H1 (cell line): ENCODE results near the gene ARFGEF3. TPM values are rescaled to one million over a fixed set of nuclear protein-coding genes. Genes with fewer than 3 reads are reported as not detected.

Source experiments
- CTCF ChIA-PET: fragments of 300-600 bp; sonication (Branson Sonifier 250); formaldehyde crosslinking; loops from one replicate; lab custom pipeline; 2021; ENCODE audit not compliant: partially characterized antibody; lab: Charles Lee
- POLR2A ChIA-PET: fragments of 300-600 bp; sonication (Branson Sonifier 250); formaldehyde crosslinking; loops from one replicate; lab custom pipeline; 2021; ENCODE audit warnings: inconsistent platforms; ENCODE audit not compliant: partially characterized antibody; lab: Charles Lee
- DNase-seq, 2 experiments: peaks; one replicate each; pipeline versions ENCODE4 v3.0.0 to v3.0.0-alpha.2; 2010 to 2022; ENCODE audit warnings: low spot score in 2 of 2, low read depth in 1 of 2, mixed read lengths in 1 of 2
- FAIRE-seq: peaks from 2 replicates; lab custom pipeline; 2011; peaks lifted over from hg19 to GRCh38; lab: Jason Lieb, UNC
- H2AFZ ChIP-seq: 2 replicates; pipeline ENCODE4 v1.8.1; 2012; ENCODE audit warnings: low read length, inconsistent platforms
- H2AK5ac ChIP-seq: 2 replicates; pipeline ENCODE4 v1.6.1; 2013; ENCODE audit warnings: low read depth, low read length
- H2BK120ac ChIP-seq: replicated peaks from 2 replicates; pipeline ENCODE3; 2013; ENCODE audit warnings: low read depth, low read length, inconsistent platforms
- H2BK12ac ChIP-seq: 2 replicates; pipeline ENCODE4 v1.6.1; 2013; ENCODE audit warnings: low read depth, low read length
- H2BK15ac ChIP-seq: 2 replicates; pipeline ENCODE4 v1.6.1; 2013; ENCODE audit warnings: low read length
- H2BK20ac ChIP-seq: 2 replicates; pipeline ENCODE4 v1.6.1; 2013; ENCODE audit warnings: low read length
- H2BK5ac ChIP-seq: 2 replicates; pipeline ENCODE4 v1.6.1; 2013; ENCODE audit warnings: low read depth, low read length
- H3K14ac ChIP-seq: 2 replicates; pipeline ENCODE4 v1.6.1; 2013; ENCODE audit warnings: inconsistent platforms; ENCODE audit not compliant: insufficient read length
- H3K18ac ChIP-seq: 2 replicates; pipeline ENCODE4 v1.6.1; 2013; ENCODE audit warnings: low read length; ENCODE audit errors: extremely low read depth
- H3K23ac ChIP-seq: 2 replicates; pipeline ENCODE4 v1.6.1; 2013; ENCODE audit warnings: inconsistent platforms; ENCODE audit not compliant: insufficient read length
- H3K23me2 ChIP-seq: 2 replicates; pipeline ENCODE4 v1.6.1; 2013; ENCODE audit warnings: low read depth, low read length
- H3K27ac ChIP-seq: 2 replicates; pipeline ENCODE4 v1.6.1; 2011; ENCODE audit warnings: low read depth, low read length, inconsistent platforms
- H3K27me3 ChIP-seq, 4 experiments: replicated peaks in 1 of 4; 1 replicate in 1 of 4; 2 replicates in 3 of 4; pipeline versions ENCODE4 v1.6.1 to v1.8.1; 2011 to 2013; ENCODE audit warnings: low read length in 3 of 4, mild to moderate bottlenecking in 3 of 4, inconsistent platforms in 2 of 4, mixed read lengths in 2 of 4, moderate library complexity in 1 of 4; ENCODE audit not compliant: control insufficient read depth in 3 of 4, insufficient read depth in 3 of 4; ENCODE audit errors: extremely low read depth in 1 of 4
- H3K36me3 ChIP-seq, 4 experiments: 2 replicates each; pipeline versions ENCODE4 v1.6.1 to v1.8.1; 2011 to 2013; ENCODE audit warnings: mild to moderate bottlenecking in 4 of 4, low read length in 3 of 4, moderate library complexity in 2 of 4, control low read depth in 1 of 4, inconsistent platforms in 1 of 4; ENCODE audit not compliant: insufficient read depth in 4 of 4, control insufficient read depth in 2 of 4
- H3K4ac ChIP-seq: replicated peaks from 2 replicates; pipeline ENCODE3; 2013; ENCODE audit warnings: low read length, low read depth, mixed read lengths, inconsistent platforms; ENCODE audit not compliant: insufficient read length
- H3K4me1 ChIP-seq, 4 experiments: replicated peaks in 1 of 4; 1 replicate in 1 of 4; 2 replicates in 3 of 4; pipeline versions ENCODE4 v1.6.1 to v1.8.1; 2011 to 2013; ENCODE audit warnings: low read length in 3 of 4, inconsistent platforms in 2 of 4, mixed read lengths in 1 of 4; ENCODE audit not compliant: insufficient read depth in 4 of 4, control insufficient read depth in 3 of 4
- H3K4me2 ChIP-seq, 2 experiments: 2 replicates each; pipeline versions ENCODE4 v1.6.1 to v1.8.1; 2011 to 2013; ENCODE audit warnings: low read depth in 2 of 2, low read length in 2 of 2, control low read depth in 1 of 2, inconsistent platforms in 1 of 2, mild to moderate bottlenecking in 1 of 2; ENCODE audit not compliant: insufficient read depth in 1 of 2
- H3K4me3 ChIP-seq, 4 experiments: fragments of 200-600, 300-600 bp in 1 of 4; sonication (generic), shearing (Covaris generic), sonication (Bioruptor Twin) in 1 of 4; 2 replicates each; pipeline versions ENCODE4 v1.5.1 to v1.8.1; 2011 to 2016; ENCODE audit warnings: low read length in 4 of 4, low read depth in 3 of 4, control low read depth in 2 of 4, inconsistent platforms in 2 of 4, mild to moderate bottlenecking in 2 of 4, mixed read lengths in 1 of 4, moderate library complexity in 1 of 4; ENCODE audit not compliant: insufficient read depth in 2 of 4; ENCODE audit errors: extremely low read depth in 1 of 4
- H3K56ac ChIP-seq: replicated peaks from 2 replicates; pipeline ENCODE3; 2013; ENCODE audit warnings: low read depth, mild to moderate bottlenecking, mixed read lengths, low read length, inconsistent platforms; ENCODE audit not compliant: insufficient read length
- H3K79me1 ChIP-seq: 2 replicates; pipeline ENCODE4 v1.6.1; 2013; ENCODE audit warnings: low read depth, low read length, control low read depth
- H3K79me2 ChIP-seq, 2 experiments: 2 replicates each; pipeline versions ENCODE4 v1.6.1 to v1.8.1; 2012 to 2013; ENCODE audit warnings: low read length in 2 of 2, mild to moderate bottlenecking in 2 of 2, inconsistent platforms in 1 of 2; ENCODE audit not compliant: insufficient read depth in 2 of 2, control insufficient read depth in 1 of 2
- H3K9ac ChIP-seq, 4 experiments: replicated peaks in 1 of 4; 1 replicate in 1 of 4; 2 replicates in 3 of 4; pipeline versions ENCODE4 v1.6.1 to v1.8.1; 2011 to 2013; ENCODE audit warnings: low read depth in 3 of 4, low read length in 3 of 4, control low read depth in 2 of 4, mild to moderate bottlenecking in 2 of 4, moderate library complexity in 2 of 4, inconsistent platforms in 1 of 4; ENCODE audit errors: extremely low read depth in 1 of 4
- H3K9me3 ChIP-seq, 2 experiments: 2 replicates each; pipeline versions ENCODE4 v1.6.1 to v1.8.1; 2012 to 2013; ENCODE audit warnings: mild to moderate bottlenecking in 2 of 2, moderate library complexity in 2 of 2, control low read depth in 1 of 2, inconsistent platforms in 1 of 2, low read depth in 1 of 2, low read length in 1 of 2, mixed read lengths in 1 of 2; ENCODE audit not compliant: insufficient read depth in 2 of 2
- H4K20me1 ChIP-seq, 2 experiments: replicated peaks in 1 of 2; 2 replicates each; pipeline versions ENCODE3 to v1.8.1; 2011 to 2013; ENCODE audit warnings: inconsistent platforms in 2 of 2, low read length in 2 of 2, mild to moderate bottlenecking in 1 of 2; ENCODE audit not compliant: insufficient read depth in 2 of 2, control insufficient read depth in 1 of 2
- H4K5ac ChIP-seq: 2 replicates; pipeline ENCODE4 v1.6.1; 2013; ENCODE audit warnings: low read length, low read depth, mixed read lengths, inconsistent platforms; ENCODE audit not compliant: insufficient read length
- H4K8ac ChIP-seq: 2 replicates; pipeline ENCODE4 v1.8.0; 2013; ENCODE audit warnings: mild to moderate bottlenecking, moderate library complexity, low read length, inconsistent platforms; ENCODE audit not compliant: insufficient read depth; ENCODE audit errors: extremely low read depth
- H4K91ac ChIP-seq: replicated peaks from 2 replicates; pipeline ENCODE3; 2013; ENCODE audit warnings: low read length, mixed read lengths, inconsistent platforms; ENCODE audit not compliant: insufficient read length
- EP300 ChIP-seq, 2 experiments: IDR thresholded peaks; 1 replicate in 1 of 2; 2 replicates in 1 of 2; pipeline ENCODE4 v1.6.1; 2011 to 2012; ENCODE audit warnings: low read depth in 2 of 2, low read length in 2 of 2, mild to moderate bottlenecking in 2 of 2, borderline replicate concordance in 1 of 2, inconsistent platforms in 1 of 2, moderate library complexity in 1 of 2
- JUND ChIP-seq: IDR thresholded peaks from 2 replicates; pipeline ENCODE4 v1.6.1; 2011; ENCODE audit warnings: mild to moderate bottlenecking, improper control_type of control experiment, low read length
- SP2 ChIP-seq: IDR thresholded peaks from 2 replicates; pipeline ENCODE4 v1.6.1; 2012; ENCODE audit warnings: mild to moderate bottlenecking, low read length, inconsistent platforms
- TAF7 ChIP-seq: optimal IDR thresholded peaks from 2 replicates; pipeline ENCODE3; 2011; ENCODE audit warnings: low read depth, mild to moderate bottlenecking, inconsistent platforms, low read length, moderate library complexity, borderline replicate concordance
- WGBS, 2 experiments: shearing (Covaris generic) in 1 of 2; methylation state at CpG; one replicate each; pipeline versions ENCODE4 v1.1.6 to v1.1.7; 2013 to 2015; ENCODE audit warnings: low lambda C conversion rate in 2 of 2, mixed read lengths in 2 of 2, inconsistent platforms in 1 of 2, low coverage in 1 of 2, missing lambda C conversion rate in 1 of 2; ENCODE audit not compliant: insufficient replicate concordance in 2 of 2, insufficient coverage in 1 of 2, insufficient read length in 1 of 2; ENCODE audit errors: extremely low coverage in 1 of 2, missing lambda C conversion rate in 1 of 2; 5-methylcytosine and 5-hydroxymethylcytosine counted together
- polyA plus RNA-seq, 7 experiments: library from polyadenylated mRNA; depleted of rRNA in 3 of 7; stranded (reverse) in 5 of 7; unstranded in 2 of 7; fragments of >200 nt in 5 of 7; fragments of 200-250 nt in 2 of 7; gene quantifications; 1 replicate in 5 of 7; 2 replicates in 1 of 7; 4 replicates in 1 of 7; pipeline versions ENCODE4 v1.2.1 to v1.2.3, GENCODE V29; 2011 to 2013; ENCODE audit warnings: missing spikeins in 2 of 7, mixed read lengths in 2 of 7
- total RNA-seq: library from RNA; stranded (reverse); fragmentation: NEBNext Ultra II Directional; extraction: Animal tissue kit (Norgen Biotek cat#: 25700); gene quantifications from 2 replicates; pipeline ENCODE4 v1.2.1, GENCODE V29; 2021

Gene ARFGEF3
- total and polyA plus RNA-seq, 2 of the 8 experiments (the other 6 are each of a cell fraction or from before 2014, with no cell fraction given): 5.8 to 23.2 TPM

DNA sequence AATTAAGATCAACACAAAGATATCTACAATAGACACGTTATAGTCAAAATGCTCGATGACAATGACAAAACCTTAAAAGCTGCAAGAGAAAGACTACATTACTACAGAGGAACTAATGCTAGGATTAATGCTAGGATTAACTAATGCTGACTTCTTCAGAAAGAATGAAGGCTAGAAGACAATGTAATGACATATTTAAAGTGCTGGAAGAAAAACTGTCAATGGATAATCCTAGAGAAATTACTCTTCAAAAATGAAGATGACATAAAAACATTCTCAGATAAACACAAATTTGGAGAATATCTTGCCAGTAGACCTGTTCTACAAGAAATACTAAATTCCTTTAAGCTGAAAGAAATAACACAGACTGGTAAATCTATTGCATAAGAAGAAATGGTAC, 140.8 kb downstream of the ARFGEF3 start:
- no peaks in the 10 kb centered on the region for H3K9me3 ChIP-seq
- no peak overlapping the region for H3K23ac ChIP-seq
- no peak overlapping the region for H2BK120ac ChIP-seq
- H3K4me3 ChIP-seq: no peak overlapping the region
- no peak overlapping the region for H2BK20ac ChIP-seq
- H2AFZ ChIP-seq: no peak overlapping the region
- H3K79me2 ChIP-seq: no peaks in the 10 kb centered on the region
- H3K18ac ChIP-seq: no peak overlapping the region
- no peaks in the 10 kb centered on the region for H3K79me1 ChIP-seq
- H4K5ac ChIP-seq: no peak overlapping the region
- H4K91ac ChIP-seq: no peak overlapping the region
- H4K8ac ChIP-seq: no peak overlapping the region
- H3K36me3 ChIP-seq: peaks cover 3 to 19% (median 13%) of the 10 kb centered on the region in 4 experiments; a peak in 5 of 8 replicates
- H3K4me1 ChIP-seq: no peaks in the 10 kb centered on the region
- TF ChIP-seq JUND (no peak), TAF7 (no peak), SP2 (no peak), EP300 (IDR thresholded peaks at IDR 0.05; ENCODE audit: borderline replicate concordance in 1 of 2, low read depth in 2 of 2, low read length in 2 of 2) (no peak)
- POLR2A ChIA-PET: interaction anchor here (0.9 kb wide), 1 partner anchor 79 kb away, joined by 3 read pairs; no protein-coding TSS in a partner anchor
- H2BK15ac ChIP-seq: no peak overlapping the region
- no peak overlapping the region for H3K56ac ChIP-seq
- H2AK5ac ChIP-seq: no peak overlapping the region
- CTCF ChIA-PET: interaction anchor here (1.1 to 1.9 kb wide), 2 partner anchors 15 to 102 kb away, joined by 3 to 7 read pairs; partner anchors contain the start of gene HEBP2
- DNase-seq: no peak
- H3K23me2 ChIP-seq: no peaks in the 10 kb centered on the region
- H3K27me3 ChIP-seq: no peaks in the 10 kb centered on the region
- H2BK12ac ChIP-seq: no peak overlapping the region
- H3K14ac ChIP-seq: no peak overlapping the region
- H2BK5ac ChIP-seq: no peak overlapping the region
- H4K20me1 ChIP-seq: no peaks in the 10 kb centered on the region
- 83% methylated on average over 2 of the region's 2 CpGs; no CpG with 5 or more reads in 1 of the 2 experiments for WGBS, 2 experiments
- FAIRE-seq: no peak
- no peak overlapping the region for H3K4me2 ChIP-seq
- H3K27ac ChIP-seq: no peak overlapping the region
- no peak overlapping the region for H3K9ac ChIP-seq
- no peak overlapping the region for H3K4ac ChIP-seq
